ENCODE results near the gene LRBA. TPM values are rescaled to one million over a fixed set of nuclear protein-coding genes. Genes with fewer than 3 reads are reported as not detected.

Gene LRBA
- total RNA-seq, 1 donor, result 38.4 TPM

GRCh38 chr4:150250998-150251651 lies 764.0 kb downstream of the LRBA start:
- H3K4me3 ChIP-seq (ENCODE audit: low read depth, low read length), result no peak overlapping the region
- TF ChIP-seq CTCF (IDR thresholded peaks at IDR 0.05; ENCODE audit: insufficient read depth, low read depth, low read length), result no peak
- no peak for DNase-seq (ENCODE audit: low read depth)

DNA sequence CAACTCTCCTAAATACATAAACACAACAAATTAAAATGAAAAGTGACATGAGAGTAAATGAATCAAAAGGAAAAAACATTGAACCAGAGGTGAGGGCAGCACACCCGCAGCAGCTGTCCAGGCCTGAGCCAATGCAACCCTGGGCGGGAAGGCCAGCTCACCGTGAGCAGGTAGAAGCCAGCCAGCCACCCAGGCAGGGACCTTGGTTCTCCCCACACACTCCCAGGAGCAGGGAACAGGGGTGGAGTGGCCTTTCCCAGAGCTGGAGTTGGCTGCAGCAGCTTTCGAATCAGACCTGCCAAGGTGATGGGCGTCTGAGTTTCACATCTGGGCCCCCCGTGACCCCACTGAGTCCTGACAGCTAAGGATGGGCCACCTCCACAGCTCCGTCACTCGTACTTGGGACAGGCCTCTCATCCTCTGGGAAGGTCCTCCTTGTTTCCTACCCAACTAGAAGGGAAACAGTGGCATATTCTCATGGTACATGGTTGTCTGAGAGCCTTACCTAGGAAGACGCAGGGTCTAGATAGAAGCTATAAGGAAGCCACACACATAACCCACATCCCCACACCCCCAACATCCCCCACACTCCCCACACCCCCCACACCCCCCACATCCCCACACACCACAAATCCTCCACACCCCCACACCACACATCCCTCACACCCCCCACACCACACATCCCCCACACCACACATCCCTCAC lies 764.6 kb downstream of the LRBA start:
- TF ChIP-seq CTCF (IDR thresholded peaks at IDR 0.05; ENCODE audit: insufficient read depth, low read depth, low read length), result no peak
- DNase-seq (ENCODE audit: low read depth), result no peak
- no peak overlapping the region for H3K4me3 ChIP-seq (ENCODE audit: low read depth, low read length)

DNA sequence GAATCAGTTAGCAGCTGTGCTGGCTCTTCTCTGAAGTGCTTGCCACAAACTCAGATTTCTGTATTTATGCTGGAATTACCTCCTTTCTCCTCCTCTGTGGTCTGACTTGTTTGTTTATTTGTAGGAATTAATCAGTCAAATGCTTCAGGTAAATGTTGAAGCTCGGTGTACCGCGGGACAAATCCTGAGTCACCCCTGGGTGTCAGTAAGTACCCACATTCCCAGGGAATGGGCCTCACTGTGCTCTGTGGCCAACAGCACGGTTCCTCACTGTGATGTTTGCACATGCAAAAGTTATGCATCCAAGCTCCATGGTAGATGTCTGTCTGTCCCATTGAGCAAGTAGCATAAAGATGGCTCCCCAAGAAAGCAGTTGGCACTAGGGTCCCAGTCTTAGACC lies 766.9 kb downstream of the LRBA start:
- H3K4me3 ChIP-seq (ENCODE audit: low read depth, low read length), result no peak overlapping the region
- no peak for DNase-seq (ENCODE audit: low read depth)
- TF ChIP-seq CTCF (IDR thresholded peaks at IDR 0.05; ENCODE audit: insufficient read depth, low read depth, low read length), result no peak

DNA sequence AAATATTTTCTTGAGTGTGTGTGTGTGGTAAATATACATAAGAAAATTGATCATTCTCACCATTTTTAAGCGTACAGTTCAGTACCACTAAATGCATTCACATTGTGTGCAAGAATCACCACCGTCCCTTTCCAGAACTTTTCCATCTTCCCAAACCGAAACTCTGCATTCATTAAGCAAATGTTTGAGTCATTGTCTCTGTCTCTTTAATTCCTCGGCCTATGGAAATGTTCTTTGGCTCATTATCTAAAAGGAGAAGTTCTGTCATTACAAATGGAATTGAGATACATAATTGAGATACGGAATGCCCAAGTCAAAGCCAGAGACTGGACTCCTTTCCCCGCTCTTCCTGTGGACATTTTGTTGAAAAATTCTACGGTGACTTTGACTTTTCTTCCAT lies 767.9 kb downstream of the LRBA start:
- H3K4me3 ChIP-seq (ENCODE audit: low read depth, low read length), result no peak overlapping the region
- DNase-seq (ENCODE audit: low read depth), result no peak
- TF ChIP-seq CTCF (IDR thresholded peaks at IDR 0.05; ENCODE audit: insufficient read depth, low read depth, low read length), result no peak

DNA sequence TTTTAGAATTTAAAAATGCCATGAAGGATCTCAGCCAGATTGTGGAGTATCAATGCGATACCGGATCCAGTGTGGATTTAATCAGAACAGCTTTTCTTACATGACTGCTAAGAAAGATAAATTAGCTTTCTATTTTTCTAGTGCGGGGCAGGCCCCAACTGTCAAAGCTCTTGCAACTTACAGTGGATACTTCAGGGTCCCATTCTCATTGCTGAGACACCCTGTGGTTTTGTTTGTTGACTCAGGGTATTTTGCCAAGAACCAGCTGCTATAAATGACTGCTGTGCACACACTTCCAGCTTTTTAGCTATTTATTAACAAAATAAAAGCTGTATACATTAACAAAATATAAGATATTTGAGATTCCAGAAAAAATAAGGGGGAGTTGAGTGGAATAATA lies 770.5 kb downstream of the LRBA start:
- no peak overlapping the region for H3K4me3 ChIP-seq (ENCODE audit: low read depth, low read length)
- TF ChIP-seq CTCF (IDR thresholded peaks at IDR 0.05; ENCODE audit: insufficient read depth, low read depth, low read length), result no peak
- DNase-seq (ENCODE audit: low read depth), result peak; percentile 54

DNA sequence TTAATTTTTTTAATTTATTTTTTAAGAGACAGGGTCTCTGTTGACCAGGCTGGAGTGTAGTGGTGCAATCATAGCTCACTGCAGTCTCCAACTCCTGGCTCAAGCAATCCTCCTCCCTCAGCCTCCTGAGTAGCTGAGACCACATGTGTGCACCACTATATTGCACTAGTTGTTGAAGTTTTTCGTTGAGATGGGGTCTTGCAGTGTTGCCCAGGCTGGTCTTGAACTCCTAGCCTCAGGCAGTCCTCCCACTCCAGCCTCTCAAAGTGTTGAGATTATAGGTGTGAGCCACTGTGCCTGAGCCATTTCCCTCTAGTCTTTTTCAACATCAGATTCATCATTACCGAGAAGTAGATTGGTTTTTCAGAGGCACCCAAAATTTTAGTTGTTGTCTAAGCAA lies 771.2 kb downstream of the LRBA start:
- DNase-seq (ENCODE audit: low read depth), result no peak
- H3K4me3 ChIP-seq (ENCODE audit: low read depth, low read length), result no peak overlapping the region
- no peak for TF ChIP-seq CTCF (IDR thresholded peaks at IDR 0.05; ENCODE audit: insufficient read depth, low read depth, low read length)

Measured in fibroblast of villous mesenchyme (primary cell).